A673 (cell line): ENCODE data around the gene VANGL2. TPM values are rescaled to one million over a fixed set of nuclear protein-coding genes. Genes with fewer than 3 reads are reported as not detected.

Source experiments
- Bru-seq: library from RNA; stranded (reverse); fragments of 400-500 nt; gene quantifications from one replicate; lab custom pipeline; 2021; lab: Mats Ljungman, UMichigan
- BruChase-seq, 2 experiments: library from RNA; stranded (reverse); fragments of 400-500 nt; gene quantifications; one replicate each; lab custom pipeline; 2021; lab: Mats Ljungman, UMichigan
- BruUV-seq: library from RNA; stranded (reverse); fragments of 400-500 nt; replicated peaks from 2 replicates; lab custom pipeline; 2021; lab: Mats Ljungman, UMichigan
- CTCF ChIA-PET: fragments of 300-600 bp; sonication (Branson Sonifier 250); formaldehyde crosslinking; loops from one replicate; lab custom pipeline; 2022; ENCODE audit warnings: antibody characterized with exemption; lab: Charles Lee
- POLR2A ChIA-PET: fragments of 300-600 bp; sonication (Branson Sonifier 250); formaldehyde crosslinking; loops from one replicate; lab custom pipeline; 2022; ENCODE audit warnings: antibody characterized with exemption; ENCODE audit not compliant: low non-redundant PET; lab: Charles Lee
- DNase-seq: peaks from one replicate; pipeline ENCODE4 v3.0.0-alpha.2; 2015; ENCODE audit warnings: low spot score
- H3K27ac ChIP-seq: fragments of 200-600 bp; sonication (generic); 2 replicates; pipeline ENCODE4 v1.5.1; 2016; ENCODE audit warnings: mixed run types, low read depth, mild to moderate bottlenecking, mixed read lengths, antibody characterized with exemption, low read length; ENCODE audit not compliant: poor library complexity, severe bottlenecking
- H3K27me3 ChIP-seq: fragments of 200-600 bp; sonication (generic); replicated peaks from 2 replicates; pipeline ENCODE4 v1.6.1; 2017; ENCODE audit warnings: mixed run types, low read depth, mild to moderate bottlenecking, mixed read lengths, antibody characterized with exemption, low read length; ENCODE audit not compliant: insufficient read depth, poor library complexity
- H3K36me3 ChIP-seq: fragments of 200-600 bp; sonication (generic); 2 replicates; pipeline ENCODE4 v1.6.1; 2016; ENCODE audit warnings: mixed run types, mild to moderate bottlenecking, mixed read lengths, antibody characterized with exemption, low read length; ENCODE audit not compliant: insufficient read depth, poor library complexity, severe bottlenecking
- H3K4me1 ChIP-seq: fragments of 200-600 bp; sonication (generic); 2 replicates; pipeline ENCODE4 v1.6.1; 2017; ENCODE audit warnings: mixed run types, mild to moderate bottlenecking, mixed read lengths, antibody characterized with exemption, low read length; ENCODE audit not compliant: insufficient read depth, poor library complexity, severe bottlenecking
- H3K4me3 ChIP-seq: fragments of 200-600 bp; sonication (generic); 2 replicates; pipeline ENCODE4 v1.5.1; 2016; ENCODE audit warnings: low read depth, mixed run types, mild to moderate bottlenecking, mixed read lengths, low read length; ENCODE audit not compliant: poor library complexity, severe bottlenecking
- H3K9me3 ChIP-seq: fragments of 200-600 bp; sonication (generic); 2 replicates; pipeline ENCODE4 v1.6.1; 2016; ENCODE audit warnings: mixed run types, low read depth, mild to moderate bottlenecking, mixed read lengths, antibody characterized with exemption, low read length; ENCODE audit not compliant: poor library complexity, severe bottlenecking
- CTCF ChIP-seq: fragments of 300-800, 200-600 bp; sonication (generic); conservative IDR thresholded peaks from 2 replicates; pipeline ENCODE4 v1.5.1; 2017; ENCODE audit warnings: low read depth, mild to moderate bottlenecking, antibody characterized with exemption, low read length, moderate library complexity, mixed read lengths
- EZH2 ChIP-seq: fragments of 200-600 bp; sonication (generic); IDR thresholded peaks from 2 replicates; pipeline ENCODE4 v1.6.1; 2017; ENCODE audit warnings: borderline replicate concordance, low read depth, mild to moderate bottlenecking, mixed read lengths, antibody characterized with exemption, low read length; ENCODE audit not compliant: poor library complexity, severe bottlenecking
- intact Hi-C: fragments of 100-400 bp; cut with micrococcal nuclease; formaldehyde crosslinking; loops from one replicate; pipeline ENCODE4 v1.10.0; 2022; ENCODE audit not compliant: unreplicated experiment
- long read RNA-seq: library from polyadenylated mRNA; stranded (forward); transcript quantifications from one replicate; pipeline ENCODE4 v2.0.0, GENCODE V29; 2022
- total RNA-seq: library from RNA; stranded (reverse); gene quantifications from 2 replicates; pipeline ENCODE4 v1.2.3, GENCODE V29; 2021

The VANGL2 gene
- 20.9 and 22.7 TPM in 2 replicates for total RNA-seq
- percentile 62 among the genes with signal in this experiment for Bru-seq, nascent RNA
- percentile 78 among the genes with signal in this experiment for BruChase-seq, experiment 1, labeled RNA remaining after a 2-hour chase
- percentile 86 among the genes with signal in this experiment for BruChase-seq, experiment 2, labeled RNA remaining after a 6-hour chase
- long read RNA-seq, partial matches to known transcripts, result 11 of 11 reads
- long read RNA-seq, other reads (novel, unspliced or antisense), result 0 of 11 reads

- TF ChIP-seq EZH2 (no peak), CTCF (no peak)
- H3K9me3 ChIP-seq, result no peaks in the 10 kb centered on the region
- no TSS peak for BruUV-seq
- intact Hi-C loops, result no loop called here
- H3K36me3 ChIP-seq, result no peaks in the 10 kb centered on the region
- ChIA-PET POLR2A (no interaction called here), CTCF (no interaction called here)
- DNase-seq, result peak; percentile 78
- peak within 1 kb of the TSS; percentile 90 for H3K27ac ChIP-seq
- peak within 1 kb of the TSS; percentile 96 for H3K4me3 ChIP-seq
- H3K4me1 ChIP-seq, result peaks cover 15% of the 10 kb centered on the region
- H3K27me3 ChIP-seq, result no peaks in the 10 kb centered on the region
These were observed at the start of gene VANGL2 for GRCh38 chr1:160400223-160400645. Gene VANGL2, plus strand, starts transcription at chr1:160400564. Its CDS starts 15,274 bp downstream, at chr1:160415838.

DNA sequence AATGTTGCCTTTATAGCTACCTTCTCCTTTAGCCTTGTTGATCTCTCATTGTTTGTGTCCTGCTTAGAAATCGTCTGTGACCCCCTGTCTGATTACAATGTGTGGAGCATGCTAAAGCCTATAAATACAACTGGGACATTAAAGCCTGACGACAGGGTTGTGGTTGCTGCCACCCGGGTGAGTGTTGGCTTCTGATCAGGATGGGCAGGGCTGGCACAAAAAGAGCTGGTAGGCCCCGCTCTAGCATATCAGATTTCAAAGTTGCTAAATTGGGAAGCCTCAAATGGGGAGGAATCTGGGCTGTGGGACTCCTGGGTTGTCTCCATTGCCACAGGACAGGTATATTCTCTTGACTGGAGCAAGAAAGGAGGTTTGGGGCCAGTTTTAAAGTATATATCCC is 48.7 kb upstream of the VANGL2 start:
- H3K36me3 ChIP-seq, result peaks cover 77% of the 10 kb centered on the region
- H3K4me1 ChIP-seq, result no peaks in the 10 kb centered on the region
- intact Hi-C loops, result no loop called here
- TF ChIP-seq EZH2 (no peak), CTCF (no peak)
- ChIA-PET CTCF (no interaction called here), POLR2A (no interaction called here)
- no peak overlapping the region for H3K4me3 ChIP-seq
- H3K27ac ChIP-seq, result no peak overlapping the region
- H3K27me3 ChIP-seq, result no peaks in the 10 kb centered on the region
- H3K9me3 ChIP-seq, result no peaks in the 10 kb centered on the region
- no peak for DNase-seq
- BruUV-seq, result no TSS peak

GRCh38 chr1:160352555-160352954 is 47.8 kb upstream of the VANGL2 start:
- ChIA-PET CTCF (interaction anchor here (3.5 kb wide), 1 partner anchor 24 kb away, joined by 19 read pairs; no protein-coding TSS in a partner anchor), POLR2A (no interaction called here)
- DNase-seq, result no peak
- TF ChIP-seq EZH2, result no peak
- no peak for TF ChIP-seq CTCF
- H3K9me3 ChIP-seq, result no peaks in the 10 kb centered on the region
- H3K4me3 ChIP-seq, result no peak overlapping the region
- H3K4me1 ChIP-seq, result no peaks in the 10 kb centered on the region
- intact Hi-C loops, result no loop called here
- H3K27me3 ChIP-seq, result no peaks in the 10 kb centered on the region
- H3K27ac ChIP-seq, result no peak overlapping the region
- no TSS peak for BruUV-seq
- peaks cover 80% of the 10 kb centered on the region for H3K36me3 ChIP-seq
